HepG2 (cell line): Measurements from ENCODE around the gene ARHGAP10. TPM values are rescaled to one million over a fixed set of nuclear protein-coding genes. Genes with fewer than 3 reads are reported as not detected.

Experiments
- ATAC-seq: fragments of 200-7000 bp; cut with Tn5 transposase; 3 replicates; pipeline ENCODE4 v1.9.1; 2020; ENCODE audit warnings: mild to moderate bottlenecking, moderate library complexity
- BruUV-seq: library from RNA; stranded (reverse); fragments of 400-500 nt; replicated peaks from 2 replicates; lab custom pipeline; 2021; lab: Mats Ljungman, UMichigan
- CTCF ChIA-PET: fragments of 300-600 bp; formaldehyde crosslinking; extraction: SDS; loops from one replicate; lab custom pipeline; 2021; ENCODE audit warnings: low total read pairs, inconsistent platforms, low intra/inter-chr PET ratio; lab: Yijun Ruan, JAX
- POLR2A ChIA-PET: fragments of 350-600 bp; sonication (Branson Sonifier 250); formaldehyde crosslinking; loops from one replicate; lab custom pipeline; 2020; ENCODE audit warnings: antibody characterized with exemption, inconsistent platforms; lab: Yijun Ruan, JAX
- DNase-seq: peaks from one replicate; pipeline ENCODE4 v3.0.0-alpha.2; 2015; ENCODE audit warnings: low spot score
- FAIRE-seq: peaks from 3 replicates; lab custom pipeline; 2011; peaks lifted over from hg19 to GRCh38; lab: Jason Lieb, UNC
- H2AFZ ChIP-seq: one replicate; pipeline ENCODE4 v1.6.1; 2011; ENCODE audit warnings: low read length, inconsistent platforms
- H3K27ac ChIP-seq: fragments of 300-600 bp; 3 replicates; pipeline ENCODE4 v1.8.0; 2011; ENCODE audit warnings: mixed run types, mild to moderate bottlenecking, mixed read lengths, low read length, inconsistent platforms; ENCODE audit not compliant: insufficient read depth; ENCODE audit errors: extremely low read length
- H3K27me3 ChIP-seq, 2 experiments: fragments of 200-600 bp in 1 of 2; 2 replicates in 1 of 2; 3 replicates in 1 of 2; pipeline versions ENCODE4 v1.6.0 to v1.8.0; 2011; ENCODE audit warnings: low read length in 2 of 2, mild to moderate bottlenecking in 2 of 2, moderate library complexity in 2 of 2, inconsistent platforms in 1 of 2; ENCODE audit not compliant: insufficient read depth in 2 of 2, control insufficient read depth in 1 of 2
- H3K36me3 ChIP-seq, 2 experiments: fragments of 200-600 bp in 1 of 2; replicated peaks in 1 of 2; 2 replicates in 1 of 2; 3 replicates in 1 of 2; pipeline versions ENCODE4 v1.5.1 to v1.8.0; 2011; ENCODE audit warnings: low read length in 2 of 2, inconsistent platforms in 1 of 2; ENCODE audit not compliant: insufficient read depth in 2 of 2, control insufficient read depth in 1 of 2
- H3K4me1 ChIP-seq: 2 replicates; pipeline ENCODE4 v1.5.1; 2012; ENCODE audit warnings: low read length, inconsistent platforms; ENCODE audit not compliant: insufficient read depth
- H3K4me2 ChIP-seq: 2 replicates; pipeline ENCODE4 v1.6.0; 2011; ENCODE audit warnings: low read depth, low read length, inconsistent platforms
- H3K4me3 ChIP-seq, 3 experiments: fragments of 200-600 bp in 1 of 3; sonication (generic), shearing (Covaris generic) in 1 of 3; replicated peaks in 1 of 3; 2 replicates each; pipeline ENCODE4 v1.5.1; 2011 to 2016; ENCODE audit warnings: low read length in 3 of 3, inconsistent platforms in 2 of 3, low read depth in 2 of 3, mild to moderate bottlenecking in 2 of 3, control low read depth in 1 of 3, mixed read lengths in 1 of 3; ENCODE audit not compliant: insufficient read depth in 1 of 3
- H3K79me2 ChIP-seq: one replicate; pipeline ENCODE4 v1.6.1; 2011; ENCODE audit warnings: low read length, inconsistent platforms; ENCODE audit not compliant: insufficient read depth
- H3K9ac ChIP-seq: 2 replicates; pipeline ENCODE4 v1.6.0; 2011; ENCODE audit warnings: mild to moderate bottlenecking, low read depth, low read length, inconsistent platforms; ENCODE audit not compliant: insufficient read depth
- H3K9me3 ChIP-seq: 2 replicates; pipeline ENCODE4 v1.5.1; 2012; ENCODE audit warnings: mild to moderate bottlenecking, low read length
- H4K20me1 ChIP-seq: 2 replicates; pipeline ENCODE4 v1.6.0; 2011; ENCODE audit warnings: inconsistent platforms, mild to moderate bottlenecking, low read length, moderate library complexity; ENCODE audit not compliant: insufficient read depth
- NR1H2 ChIP-seq: sonication (generic); formaldehyde crosslinking; IDR thresholded peaks from 2 replicates; pipeline ENCODE4 v1.8.1; 2022; ENCODE audit warnings: low read depth, missing genetic modification reagents, borderline replicate concordance
- PCBP2 ChIP-seq: fragments of 200-400 bp; formaldehyde crosslinking; optimal IDR thresholded peaks from 2 replicates; pipeline ENCODE3; 2018; ENCODE audit warnings: low read length, low read depth; ENCODE audit not compliant: poor library complexity, severe bottlenecking
- PHB2 ChIP-seq: fragments of 450-650 bp; IDR thresholded peaks from 2 replicates; pipeline ENCODE4 v1.6.1; 2018; ENCODE audit not compliant: partially characterized antibody
- SP1 ChIP-seq, 2 experiments: fragments of 450-650 bp in 1 of 2; sonication (generic) in 1 of 2; formaldehyde crosslinking in 1 of 2; IDR thresholded peaks; 2 replicates each; pipeline versions ENCODE4 v1.4.0 to v1.6.1; 2016 to 2020; ENCODE audit warnings: missing genetic modification reagents in 1 of 2
- SRSF9 ChIP-seq: fragments of 200-400 bp; formaldehyde crosslinking; IDR thresholded peaks from 2 replicates; pipeline ENCODE4 v1.6.1; 2018; ENCODE audit warnings: borderline replicate concordance, mild to moderate bottlenecking, low read depth, low read length; ENCODE audit not compliant: insufficient read depth, poor library complexity, severe bottlenecking
- TOE1 ChIP-seq: sonication (generic); formaldehyde crosslinking; IDR thresholded peaks from 2 replicates; pipeline ENCODE4 v1.4.0; 2020; ENCODE audit warnings: mild to moderate bottlenecking, missing genetic modification reagents
- ZBED4 ChIP-seq: sonication (generic); formaldehyde crosslinking; IDR thresholded peaks from 2 replicates; pipeline ENCODE4 v1.4.0; 2020; ENCODE audit warnings: missing genetic modification reagents, borderline replicate concordance
- ZNF326 ChIP-seq: sonication (generic); formaldehyde crosslinking; IDR thresholded peaks from 2 replicates; pipeline ENCODE4 v1.4.0; 2020; ENCODE audit warnings: missing genetic modification reagents, borderline replicate concordance
- ZNF597 ChIP-seq: sonication (generic); formaldehyde crosslinking; IDR thresholded peaks from 2 replicates; pipeline ENCODE4 v1.5.0; 2020; ENCODE audit warnings: missing genetic modification reagents
- ZSCAN31 ChIP-seq: sonication (generic); formaldehyde crosslinking; IDR thresholded peaks from 2 replicates; pipeline ENCODE4 v1.5.0; 2020; ENCODE audit warnings: low read depth, mild to moderate bottlenecking, missing genetic modification reagents
- WGBS: methylation state at CpG from one replicate; pipeline ENCODE4 v1.1.6; 2017; ENCODE audit warnings: low lambda C conversion rate; 5-methylcytosine and 5-hydroxymethylcytosine counted together
- in situ Hi-C: cut with HindIII; loops from 2 replicates; pipeline ENCODE4 v1.10.0; 2017; ENCODE audit warnings: low pct_unique_long_range_greater_than_20kb; ENCODE audit not compliant: extremely low pct_ligation_motif_present
- intact Hi-C: fragments of 100-400 bp; cut with micrococcal nuclease; formaldehyde crosslinking; loops from one replicate; pipeline ENCODE4 v1.10.0; 2022; ENCODE audit not compliant: unreplicated experiment
- polyA plus RNA-seq, 8 experiments: library from polyadenylated mRNA; depleted of rRNA in 3 of 8; stranded (reverse) in 7 of 8; unstranded in 1 of 8; fragments of >200 nt; fragmentation: Illumina TruSeq in 4 of 8; extraction: Trizol in 4 of 8; gene quantifications; 2 replicates each; pipeline versions ENCODE4 v1.2.1 to v1.2.3, GENCODE V29; 2011 to 2016; ENCODE audit warnings: low read depth in 4 of 8, missing spikeins in 1 of 8, mixed read lengths in 1 of 8; ENCODE audit not compliant: insufficient read depth in 1 of 8
- total RNA-seq, 5 experiments: library from RNA; depleted of rRNA; stranded (reverse); fragments of >200 nt; fragmentation: Illumina TruSeq; extraction: Trizol; gene quantifications; 2 replicates each; pipeline ENCODE4 v1.2.3, GENCODE V29; 2016; ENCODE audit warnings: low read depth in 1 of 5

The ARHGAP10 gene
- total and polyA plus RNA-seq, 2 of the 13 experiments (the other 11 are each of a cell fraction or from before 2014, with no cell fraction given), result 0.45 to 1.6 TPM

- ChIA-PET POLR2A (no interaction called here), CTCF (no interaction called here)
- no peak for TF ChIP-seq ZNF597 (CRISPR knock-in tag)
- no peak for TF ChIP-seq PHB2
- no peak for TF ChIP-seq TOE1 (CRISPR knock-in tag)
- Histone ChIP-seq H3K4me2 (no peak overlapping the region), H3K79me2 (no peaks in the 10 kb centered on the region), H3K4me1 (no peaks in the 10 kb centered on the region), H3K4me3 (no peak overlapping the region), H3K9ac (no peak overlapping the region), H2AFZ (no peak overlapping the region), H3K9me3 (no peaks in the 10 kb centered on the region), H3K36me3 (no peaks in the 10 kb centered on the region), H3K27me3 (no peaks in the 10 kb centered on the region; a peak in 1 of 5 replicates), H3K27ac (no peak overlapping the region), H4K20me1 (no peaks in the 10 kb centered on the region)
- no TSS peak for BruUV-seq
- 70% methylated on average over 6 of the region's 6 CpGs for WGBS
- DNase-seq (no peak), FAIRE-seq (no peak), ATAC-seq (no peak)
- intact Hi-C loops, result no loop called here
- in situ Hi-C loops, result no loop called here
Measured at GRCh38 chr4:148022975-148023374, 291.1 kb downstream of the ARHGAP10 start.

- Histone ChIP-seq H3K9ac (no peak overlapping the region), H3K9me3 (no peaks in the 10 kb centered on the region), H3K4me3 (no peak overlapping the region), H3K4me1 (no peaks in the 10 kb centered on the region), H3K36me3 (no peaks in the 10 kb centered on the region), H4K20me1 (no peaks in the 10 kb centered on the region), H3K27ac (no peak overlapping the region), H2AFZ (no peak overlapping the region), H3K79me2 (no peaks in the 10 kb centered on the region), H3K27me3 (no peaks in the 10 kb centered on the region), H3K4me2 (no peak overlapping the region)
- FAIRE-seq (no peak), DNase-seq (no peak), ATAC-seq (no peak)
- in situ Hi-C loops (no loop called here), intact Hi-C loops (no loop called here)
- BruUV-seq, result no TSS peak
- ChIA-PET POLR2A (no interaction called here), CTCF (no interaction called here)
- 83% methylated on average over 9 of the region's 9 CpGs for WGBS
- TF ChIP-seq PCBP2 (no peak), SRSF9 (no peak), NR1H2 (CRISPR knock-in tag) (no peak), ZSCAN31 (CRISPR knock-in tag) (no peak), ZNF326 (no peak), SP1 (IDR thresholded peaks at IDR 0.05) (no peak), SP1 (CRISPR knock-in tag; IDR thresholded peaks at IDR 0.05) (no peak), ZBED4 (CRISPR knock-in tag) (no peak)
Measured at GRCh38 chr4:148023512-148024181, 291.8 kb downstream of the ARHGAP10 start.
